OCI-LY7 (cell line): ENCODE results near the gene STAU1. TPM values are rescaled to one million over a fixed set of nuclear protein-coding genes. Genes with fewer than 3 reads are reported as not detected.
"Not testable (repeated sequence)": the region's sequence is repeated elsewhere in the genome, so short reads cannot be mapped to it uniquely, and the experiment has no call there.

Experiments used
- BruUV-seq: library from RNA; stranded (reverse); fragments of 400-500 nt; replicated peaks from 2 replicates; lab custom pipeline; 2021; lab: Mats Ljungman, UMichigan
- CTCF ChIA-PET: fragments of 300-600 bp; sonication (Branson Sonifier 250); formaldehyde crosslinking; loops from one replicate; lab custom pipeline; 2022; ENCODE audit warnings: antibody characterized with exemption; ENCODE audit not compliant: unreplicated experiment; lab: Charles Lee
- POLR2A ChIA-PET: fragments of 300-600 bp; sonication (Branson Sonifier 250); formaldehyde crosslinking; loops from one replicate; lab custom pipeline; 2022; ENCODE audit warnings: antibody characterized with exemption; lab: Charles Lee
- DNase-seq: peaks from one replicate; pipeline ENCODE4 v3.0.0-alpha.2; 2015; ENCODE audit warnings: low spot score
- H2AFZ ChIP-seq: fragments of 200-600 bp; sonication (generic), shearing (Covaris generic); 2 replicates; pipeline ENCODE4 v1.6.1; 2014; ENCODE audit warnings: mild to moderate bottlenecking, antibody characterized with exemption, low read length, moderate library complexity
- H3K27ac ChIP-seq: fragments of 200-600 bp; sonication (generic); 2 replicates; pipeline ENCODE4 v1.5.1; 2014; ENCODE audit warnings: mixed run types, low read depth, mild to moderate bottlenecking, moderate library complexity, low read length, inconsistent platforms; ENCODE audit not compliant: poor library complexity, severe bottlenecking
- H3K36me3 ChIP-seq: fragments of 200-600 bp; sonication (generic); 2 replicates; pipeline ENCODE4 v1.6.1; 2014; ENCODE audit warnings: mild to moderate bottlenecking, antibody characterized with exemption, low read length, moderate library complexity, mixed read lengths; ENCODE audit not compliant: insufficient read depth
- H3K4me1 ChIP-seq: fragments of 200-600 bp; sonication (generic); 2 replicates; pipeline ENCODE4 v1.5.1; 2014; ENCODE audit warnings: mild to moderate bottlenecking, low read length; ENCODE audit not compliant: insufficient read depth, poor library complexity, severe bottlenecking
- H3K4me2 ChIP-seq: fragments of 200-600 bp; sonication (generic); 2 replicates; pipeline ENCODE4 v1.6.1; 2014; ENCODE audit warnings: mild to moderate bottlenecking, low read length
- H3K4me3 ChIP-seq: fragments of 200-600 bp; sonication (generic); 2 replicates; pipeline ENCODE4 v1.5.1; 2014; ENCODE audit warnings: mild to moderate bottlenecking, low read depth, low read length; ENCODE audit not compliant: poor library complexity, severe bottlenecking
- H3K79me2 ChIP-seq: fragments of 200-600 bp; sonication (generic); 2 replicates; pipeline ENCODE4 v1.6.1; 2016; ENCODE audit warnings: low read depth, mild to moderate bottlenecking, low read length, moderate library complexity, mixed read lengths; ENCODE audit not compliant: insufficient read depth
- H3K9me2 ChIP-seq: fragments of 200-600 bp; sonication (generic); 2 replicates; pipeline ENCODE4 v1.6.1; 2016; ENCODE audit warnings: mild to moderate bottlenecking, low read length, mixed read lengths; ENCODE audit not compliant: insufficient read depth
- H3K9me3 ChIP-seq: fragments of 200-600 bp; sonication (generic); 2 replicates; pipeline ENCODE4 v1.6.1; 2014; ENCODE audit warnings: mild to moderate bottlenecking, mixed run types, low read length, mixed read lengths
- H4K20me1 ChIP-seq: fragments of 200-600 bp; sonication (generic); 2 replicates; pipeline ENCODE4 v1.6.1; 2014; ENCODE audit warnings: mild to moderate bottlenecking, antibody characterized with exemption, low read length, moderate library complexity, mixed read lengths; ENCODE audit not compliant: insufficient read depth
- EZH2phosphoT487 ChIP-seq: fragments of 200-600 bp; sonication (generic); IDR thresholded peaks from 2 replicates; pipeline ENCODE4 v1.6.1; 2018; ENCODE audit warnings: low read depth, borderline replicate concordance, mild to moderate bottlenecking, mixed run types, antibody characterized with exemption, low read length, moderate library complexity, mixed read lengths
- intact Hi-C: fragments of 100-400 bp; cut with micrococcal nuclease; formaldehyde crosslinking; loops from one replicate; pipeline ENCODE4 v1.10.0; 2022; ENCODE audit not compliant: unreplicated experiment
- total RNA-seq, 2 experiments: library from RNA; depleted of rRNA in 1 of 2; stranded (reverse); fragments of >200 nt in 1 of 2; shearing (Covaris generic) in 1 of 2; gene quantifications; 2 replicates each; pipeline ENCODE4 v1.2.3, GENCODE V29; 2014 to 2022
- TF ChIP-seq, protein P1 (sequence below): fragments of 200-600 bp; sonication (generic); conservative IDR thresholded peaks from 2 replicates; pipeline ENCODE4 v1.5.1; 2014; ENCODE audit warnings: mild to moderate bottlenecking, antibody characterized with exemption, low read length, moderate library complexity, mixed read lengths

STAU1 gene
- total RNA-seq, 2 experiments from 2014 or later, result 36.8 to 66.8 TPM

DNA sequence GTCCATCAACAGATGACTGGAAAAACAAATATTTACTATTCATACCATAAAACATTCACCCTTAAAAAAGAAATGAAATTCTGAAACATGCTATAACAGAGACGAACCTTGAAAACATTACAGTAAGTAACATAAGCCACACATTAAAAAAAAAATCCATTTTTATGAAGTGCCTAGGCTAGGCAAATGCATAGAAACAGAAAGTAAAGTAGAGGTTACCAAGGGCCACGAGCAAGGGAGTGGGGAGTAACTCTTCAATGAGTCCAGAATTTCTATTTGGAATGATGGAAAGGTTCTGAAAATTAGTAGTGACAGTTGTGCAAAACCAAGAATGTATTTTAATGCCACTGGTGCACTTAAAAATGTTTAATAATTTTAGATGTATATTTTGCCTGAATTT lies 47.7 kb downstream of the STAU1 start:
- H3K79me2 ChIP-seq, result 0 out of 2 replicates have a peak, but pooled peaks cover 2% of the 10 kb centered on the region
- H3K9me2 ChIP-seq, result no peaks in the 10 kb centered on the region
- intact Hi-C loops, result no loop called here
- H3K4me1 ChIP-seq, result no peaks in the 10 kb centered on the region
- H3K9me3 ChIP-seq, result no peaks in the 10 kb centered on the region
- no peak overlapping the region for H3K27ac ChIP-seq
- no peak for DNase-seq
- peaks cover 63% of the 10 kb centered on the region for H3K36me3 ChIP-seq
- BruUV-seq, result no TSS peak
- TF ChIP-seq EZH2phosphoT487, result no peak
- TF ChIP-seq, protein P1, sequence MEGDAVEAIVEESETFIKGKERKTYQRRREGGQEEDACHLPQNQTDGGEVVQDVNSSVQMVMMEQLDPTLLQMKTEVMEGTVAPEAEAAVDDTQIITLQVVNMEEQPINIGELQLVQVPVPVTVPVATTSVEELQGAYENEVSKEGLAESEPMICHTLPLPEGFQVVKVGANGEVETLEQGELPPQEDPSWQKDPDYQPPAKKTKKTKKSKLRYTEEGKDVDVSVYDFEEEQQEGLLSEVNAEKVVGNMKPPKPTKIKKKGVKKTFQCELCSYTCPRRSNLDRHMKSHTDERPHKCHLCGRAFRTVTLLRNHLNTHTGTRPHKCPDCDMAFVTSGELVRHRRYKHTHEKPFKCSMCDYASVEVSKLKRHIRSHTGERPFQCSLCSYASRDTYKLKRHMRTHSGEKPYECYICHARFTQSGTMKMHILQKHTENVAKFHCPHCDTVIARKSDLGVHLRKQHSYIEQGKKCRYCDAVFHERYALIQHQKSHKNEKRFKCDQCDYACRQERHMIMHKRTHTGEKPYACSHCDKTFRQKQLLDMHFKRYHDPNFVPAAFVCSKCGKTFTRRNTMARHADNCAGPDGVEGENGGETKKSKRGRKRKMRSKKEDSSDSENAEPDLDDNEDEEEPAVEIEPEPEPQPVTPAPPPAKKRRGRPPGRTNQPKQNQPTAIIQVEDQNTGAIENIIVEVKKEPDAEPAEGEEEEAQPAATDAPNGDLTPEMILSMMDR, result no peak
- CTCF ChIA-PET, result no interaction called here
- no peak overlapping the region for H3K4me2 ChIP-seq
- H3K4me3 ChIP-seq, result no peak overlapping the region
- POLR2A ChIA-PET, result interaction anchor here (0.7 kb wide), 1 partner anchor 1460 kb away, joined by 3 read pairs; no protein-coding TSS in a partner anchor
- H2AFZ ChIP-seq, result no peak overlapping the region
- no peaks in the 10 kb centered on the region for H4K20me1 ChIP-seq

DNA sequence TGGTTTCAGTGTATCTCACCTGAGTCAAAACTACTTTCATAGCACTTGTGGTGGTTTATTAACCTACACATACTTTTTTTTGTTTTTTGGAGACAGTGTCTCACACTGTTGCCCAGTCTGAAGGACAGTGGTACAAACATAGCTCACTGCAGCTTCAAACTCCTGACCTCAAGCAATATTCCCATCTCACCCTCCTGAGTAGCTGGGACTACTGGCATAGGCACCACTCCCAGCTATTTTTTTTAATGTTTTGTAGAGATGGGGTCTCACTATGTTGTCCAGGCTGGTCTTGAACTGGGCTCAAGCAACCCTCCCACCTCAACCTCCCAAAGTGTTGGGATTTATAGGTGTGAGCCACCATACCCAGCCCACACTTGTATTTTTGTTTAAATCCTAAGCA lies 49.7 kb downstream of the STAU1 start:
- H3K27ac ChIP-seq, result no peak overlapping the region
- peaks cover 54% of the 10 kb centered on the region for H3K36me3 ChIP-seq
- POLR2A ChIA-PET, result interaction anchor here (0.7 kb wide), 1 partner anchor 43 kb away, joined by 4 read pairs; no protein-coding TSS in a partner anchor
- no peak overlapping the region for H3K4me3 ChIP-seq
- DNase-seq, result no peak
- BruUV-seq, result no TSS peak
- no peaks in the 10 kb centered on the region for H3K9me2 ChIP-seq
- H3K4me2 ChIP-seq, result no peak overlapping the region
- H4K20me1 ChIP-seq, result no peaks in the 10 kb centered on the region
- no peak overlapping the region for H2AFZ ChIP-seq
- H3K9me3 ChIP-seq, result no peaks in the 10 kb centered on the region
- CTCF ChIA-PET, result no interaction called here
- 0 out of 2 replicates have a peak, but pooled peaks cover 2% of the 10 kb centered on the region for H3K79me2 ChIP-seq
- no peaks in the 10 kb centered on the region for H3K4me1 ChIP-seq
- no peak for TF ChIP-seq EZH2phosphoT487
- TF ChIP-seq, protein P1, result no peak
- intact Hi-C loops, result no loop called here

DNA sequence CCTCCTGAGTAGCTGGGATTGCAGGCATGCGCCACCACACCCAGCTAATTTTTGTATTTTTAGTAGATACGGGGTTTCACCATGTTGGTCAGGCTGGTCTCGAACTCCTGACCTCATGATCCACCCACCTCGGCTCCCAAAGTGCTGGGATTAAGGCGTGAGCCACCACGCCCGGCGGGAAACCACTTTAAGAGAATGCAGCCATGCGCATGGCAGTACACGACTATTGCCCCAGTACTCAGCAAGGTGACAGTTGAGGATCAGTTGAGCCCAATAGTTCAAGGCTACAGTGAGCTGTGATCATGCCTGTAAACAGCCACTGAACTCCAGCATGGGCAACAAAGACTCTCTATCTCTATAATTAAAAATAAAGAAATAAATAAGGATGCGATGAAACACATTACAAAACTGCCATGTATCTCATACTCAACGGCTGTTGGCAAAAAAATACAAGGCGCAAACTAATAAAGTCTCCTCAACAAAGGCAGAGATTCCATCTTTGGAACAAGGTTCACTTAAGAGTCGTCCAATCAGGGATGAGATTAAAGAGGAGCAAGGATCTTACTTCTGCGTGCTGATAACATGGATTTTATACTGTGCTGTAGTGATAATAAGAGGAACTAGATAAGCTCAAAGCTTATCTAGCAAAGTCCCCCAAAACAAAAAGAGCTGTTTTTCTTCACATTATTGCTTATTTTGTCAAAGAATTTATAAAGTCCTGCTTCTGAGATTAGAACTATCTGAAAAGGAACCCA lies 51.1 kb downstream of the STAU1 start:
- TF ChIP-seq, protein P1, result no peak
- no peak for TF ChIP-seq EZH2phosphoT487
- Histone ChIP-seq H3K4me2 (no peak overlapping the region), H3K9me2 (no peaks in the 10 kb centered on the region), H3K27ac (no peak overlapping the region), H2AFZ (no peak overlapping the region), H3K36me3 (peaks cover 57% of the 10 kb centered on the region), H4K20me1 (no peaks in the 10 kb centered on the region; the same call in 1 of the 2 replicates), H3K4me1 (no peaks in the 10 kb centered on the region), H3K4me3 (no peak overlapping the region), H3K79me2 (0 out of 2 replicates have a peak, but pooled peaks cover 2% of the 10 kb centered on the region), H3K9me3 (no peaks in the 10 kb centered on the region)
- POLR2A ChIA-PET, result no interaction called here
- DNase-seq, result no peak
- no TSS peak for BruUV-seq
- intact Hi-C loops, result no loop called here
- CTCF ChIA-PET, result no interaction called here

DNA sequence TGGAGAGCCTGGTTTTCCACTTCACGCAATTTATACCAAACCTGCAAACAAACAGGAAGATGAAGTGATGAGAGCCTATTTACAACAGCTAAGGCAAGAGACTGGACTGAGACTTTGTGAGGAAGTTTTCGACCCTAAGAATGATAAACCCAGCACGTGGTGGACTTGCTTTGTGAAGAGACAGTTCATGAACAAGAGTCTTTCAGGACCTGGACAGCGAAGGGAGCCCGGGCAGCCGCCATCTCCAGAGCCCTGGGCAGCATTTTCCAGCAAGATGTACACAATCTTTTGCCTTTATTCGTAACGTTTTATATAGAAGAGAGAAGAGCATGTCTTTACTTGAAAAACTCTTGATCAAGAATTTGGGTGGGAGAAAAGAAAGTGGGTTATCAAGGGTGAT lies 53.3 kb downstream of the STAU1 start:
- H3K4me3 ChIP-seq, BruUV-seq, H3K9me3 ChIP-seq, H3K4me2 ChIP-seq, H3K9me2 ChIP-seq, H3K79me2 ChIP-seq, intact Hi-C loops, H4K20me1 ChIP-seq, DNase-seq, H3K4me1 ChIP-seq, H3K27ac ChIP-seq, H2AFZ ChIP-seq: not testable (repeated sequence)
- CTCF ChIA-PET, result interaction anchor here (1.1 kb wide), 1 partner anchor 83 kb away, joined by 3 read pairs; no protein-coding TSS in a partner anchor
- POLR2A ChIA-PET, result interaction anchor here (1.2 kb wide), 1 partner anchor 84 kb away, joined by 3 read pairs; the partner anchor contains the start of gene DDX27
- H3K36me3 ChIP-seq, result peaks cover 59% of the 10 kb centered on the region
